Right lobe of liver (tissue), 6 donors: Measurements from ENCODE around the gene CHMP6. TPM values are rescaled to one million over a fixed set of nuclear protein-coding genes. Genes with fewer than 3 reads are reported as not detected.

ENCODE experiments used
- ATAC-seq, 4 donors: fragments of 200-7000 bp; cut with Tn5 transposase; one replicate each; pipeline ENCODE4 v1.9.1; 2020; ENCODE audit warnings: mild to moderate bottlenecking in 4 of 4, moderate library complexity in 4 of 4
- DNase-seq, 3 donors: peaks; one replicate each; pipeline ENCODE4 v3.0.0-alpha.2; 2020
- H3K27ac ChIP-seq, 3 donors: fragments of 200-600 bp; one replicate each; pipeline ENCODE4 v1.8.0; 2022
- H3K27me3 ChIP-seq, 2 donors: fragments of 200-600 bp; one replicate each; pipeline ENCODE4 v1.8.0; 2022
- H3K36me3 ChIP-seq, 4 donors: fragments of 200-600 bp; sonication (generic) in 1 of 4; one replicate each; pipeline versions ENCODE4 v1.5.1 to v1.8.0; 2017 to 2022; ENCODE audit warnings: control low read depth in 1 of 4
- H3K4me1 ChIP-seq, 4 donors: fragments of 200-600 bp; sonication (generic) in 1 of 4; one replicate each; pipeline versions ENCODE4 v1.5.1 to v1.8.0; 2017 to 2022; ENCODE audit warnings: control low read depth in 1 of 4
- H3K4me3 ChIP-seq, 3 donors: fragments of 200-600 bp; one replicate each; pipeline ENCODE4 v1.8.0; 2022
- H3K9me3 ChIP-seq, 4 donors: fragments of 200-600 bp; sonication (generic) in 1 of 4; one replicate each; pipeline versions ENCODE4 v1.5.1 to v1.8.0; 2017 to 2022; ENCODE audit warnings: control low read depth in 1 of 4
- CTCF ChIP-seq, 4 donors: fragments of 200-600 bp in 3 of 4; fragments of 450-650 bp in 1 of 4; IDR thresholded peaks; one replicate each; pipeline versions ENCODE4 v1.5.1 to v1.8.0; 2016 to 2022; ENCODE audit warnings: antibody characterized with exemption in 4 of 4, mild to moderate bottlenecking in 2 of 4
- POLR2A ChIP-seq: fragments of 450-650 bp; IDR thresholded peaks from one replicate; pipeline ENCODE4 v1.6.1; 2017; ENCODE audit warnings: antibody characterized with exemption, mild to moderate bottlenecking
- WGBS: methylation state at CpG from one replicate; pipeline ENCODE4 v1.1.6; 2018; ENCODE audit warnings: low coverage, low lambda C conversion rate; ENCODE audit not compliant: insufficient coverage; ENCODE audit errors: missing lambda C conversion rate; 5-methylcytosine and 5-hydroxymethylcytosine counted together
- intact Hi-C, 2 donors: fragments of 100-400 bp; cut with DNase I; formaldehyde crosslinking; loops; one replicate each; pipeline versions ENCODE4 v1.11.2 to v1.14.1; 2022
- total RNA-seq, 6 experiments: library from RNA; depleted of rRNA in 2 of 6; stranded (reverse); fragments of >200 nt in 2 of 6; fragmentation: NEBNext Ultra II Directional in 3 of 6; extraction: Animal tissue kit (Norgen Biotek cat#: 25700) in 3 of 6; gene quantifications; one replicate each; pipeline versions ENCODE4 v1.1.0 to v1.2.4, GENCODE V29; 2016 to 2023
- donor health status: DM: no; HTN: yes; CAD: no.
- donor health status: DM: no; HTN: no; CAD: no.
- donor health status: DM: no; HTN: no; CAD: no.
- donor health status: DM: no; HTN: yes; CAD: no.
- donor health status: DM: no; HTN: yes; CAD: no.

The CHMP6 gene
- total RNA-seq, 6 experiments from 2014 or later: 13.4 to 27.8 (median 15.6) TPM

DNA sequence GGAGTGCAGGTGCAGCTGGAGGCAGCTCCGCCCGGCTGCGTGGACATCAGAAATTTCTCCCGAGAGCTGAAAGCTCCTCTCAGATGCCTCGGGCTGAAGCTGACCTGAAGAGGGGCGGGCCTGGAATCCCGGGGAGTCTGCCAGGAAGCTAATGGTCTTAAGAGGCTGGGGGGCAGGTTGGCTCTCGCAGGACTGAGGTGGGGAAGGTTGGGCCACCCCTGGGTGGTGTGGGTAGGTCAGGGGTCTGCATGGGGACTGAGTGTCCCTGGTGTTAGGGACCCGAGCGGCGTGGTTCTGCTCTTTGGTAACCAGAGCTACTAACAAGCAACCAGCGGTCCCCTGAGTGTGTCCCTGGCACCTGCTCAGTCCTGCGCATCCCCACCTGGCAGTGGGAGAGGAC is 3.5 kb downstream of the CHMP6 start:
- no peak overlapping the region for H3K27ac ChIP-seq
- no peaks in the 10 kb centered on the region for H3K9me3 ChIP-seq
- H3K27me3 ChIP-seq: no peaks in the 10 kb centered on the region
- H3K4me3 ChIP-seq: no peak overlapping the region
- intact Hi-C loops: loop anchor here in 1 of 2 donors (10.0 kb wide), 1 partner anchor 110 kb away; no protein-coding TSS in a partner anchor
- TF ChIP-seq POLR2A: no peak
- H3K4me1 ChIP-seq: peaks cover 0 to 17% (median 7%) of the 10 kb centered on the region in 4 donors
- H3K36me3 ChIP-seq: peaks cover 0 to 40% (median 7%) of the 10 kb centered on the region in 4 donors
- ATAC-seq (no peak), DNase-seq (peak in 1 of 3 donors; percentile 37)
- 95% methylated on average over 7 of the region's 13 CpGs for WGBS

DNA sequence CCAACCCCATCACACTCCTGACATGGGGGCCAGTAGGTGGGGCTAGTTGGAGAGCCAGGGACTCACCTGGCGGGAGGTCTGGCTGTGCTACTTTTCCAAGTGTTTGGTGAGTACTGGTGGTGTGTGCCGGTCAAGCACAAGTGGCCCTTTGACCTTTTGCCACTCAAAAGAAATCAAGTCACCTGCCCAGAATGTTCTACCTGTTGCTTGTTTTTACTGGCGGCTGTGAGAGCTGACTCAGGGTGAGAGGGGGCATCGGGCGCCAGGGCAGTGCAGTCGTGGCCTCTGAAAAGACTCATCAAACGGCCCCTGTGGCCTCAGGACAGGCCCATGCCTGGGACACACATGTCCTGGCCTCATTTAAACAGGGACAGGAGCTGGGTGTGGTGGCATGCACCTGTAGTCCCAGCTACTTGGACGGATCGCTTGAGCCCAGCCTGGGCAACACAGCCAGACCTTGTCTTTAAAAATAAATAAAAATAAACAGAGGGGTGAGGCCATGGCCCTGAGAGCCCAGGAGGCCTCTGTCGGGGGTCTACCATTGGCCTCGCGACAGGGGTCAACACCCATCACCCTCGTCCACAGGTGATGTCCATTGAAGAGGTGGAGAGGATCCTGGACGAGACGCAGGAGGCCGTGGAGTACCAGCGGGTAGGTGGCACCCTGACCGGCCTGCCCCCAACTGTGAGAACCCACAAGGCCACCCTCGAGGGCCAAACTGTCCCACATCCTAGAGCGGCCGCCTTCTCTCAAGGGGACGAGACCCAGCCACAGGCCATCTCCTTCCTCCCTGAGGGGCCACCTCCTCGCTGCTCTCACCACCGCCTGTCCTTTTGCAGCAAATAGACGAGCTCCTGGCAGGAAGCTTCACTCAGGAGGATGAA is 5.0 kb downstream of the CHMP6 start:
- Histone ChIP-seq H3K9me3 (no peaks in the 10 kb centered on the region), H3K4me1 (peaks cover 0 to 32% (median 15%) of the 10 kb centered on the region in 4 donors), H3K4me3 (no peak overlapping the region), H3K27me3 (no peaks in the 10 kb centered on the region), H3K36me3 (peaks cover 0 to 40% (median 7%) of the 10 kb centered on the region in 4 donors), H3K27ac (no peak overlapping the region)
- DNase-seq (peak in 1 of 3 donors; percentile 40), ATAC-seq (no peak)
- TF ChIP-seq POLR2A: no peak
- no peak for TF ChIP-seq CTCF (IDR thresholded peaks at IDR 0.05)
- intact Hi-C loops: loop anchor here in 1 of 2 donors (10.0 kb wide), 1 partner anchor 108 kb away; no protein-coding TSS in a partner anchor
- 74% methylated on average over 6 of the region's 25 CpGs for WGBS

- DNase-seq: no peak
- H3K9me3 ChIP-seq: no peaks in the 10 kb centered on the region
- H3K4me1 ChIP-seq: peaks cover 0 to 36% (median 17%) of the 10 kb centered on the region in 4 donors
- no peak for ATAC-seq
- H3K36me3 ChIP-seq: peaks cover 0 to 40% (median 7%) of the 10 kb centered on the region in 4 donors
- TF ChIP-seq POLR2A (no peak), CTCF (IDR thresholded peaks at IDR 0.05) (no peak)
- H3K4me3 ChIP-seq: no peak overlapping the region
- intact Hi-C loops: loop anchor here in 1 of 2 donors (10.0 kb wide), 1 partner anchor 107 kb away; no protein-coding TSS in a partner anchor
- 67% methylated on average over 3 of the region's 32 CpGs for WGBS
- H3K27ac ChIP-seq: no peak overlapping the region
- H3K27me3 ChIP-seq: no peaks in the 10 kb centered on the region
Measured at GRCh38 chr17:80997424-80998117, 5.9 kb downstream of the CHMP6 start.

DNA sequence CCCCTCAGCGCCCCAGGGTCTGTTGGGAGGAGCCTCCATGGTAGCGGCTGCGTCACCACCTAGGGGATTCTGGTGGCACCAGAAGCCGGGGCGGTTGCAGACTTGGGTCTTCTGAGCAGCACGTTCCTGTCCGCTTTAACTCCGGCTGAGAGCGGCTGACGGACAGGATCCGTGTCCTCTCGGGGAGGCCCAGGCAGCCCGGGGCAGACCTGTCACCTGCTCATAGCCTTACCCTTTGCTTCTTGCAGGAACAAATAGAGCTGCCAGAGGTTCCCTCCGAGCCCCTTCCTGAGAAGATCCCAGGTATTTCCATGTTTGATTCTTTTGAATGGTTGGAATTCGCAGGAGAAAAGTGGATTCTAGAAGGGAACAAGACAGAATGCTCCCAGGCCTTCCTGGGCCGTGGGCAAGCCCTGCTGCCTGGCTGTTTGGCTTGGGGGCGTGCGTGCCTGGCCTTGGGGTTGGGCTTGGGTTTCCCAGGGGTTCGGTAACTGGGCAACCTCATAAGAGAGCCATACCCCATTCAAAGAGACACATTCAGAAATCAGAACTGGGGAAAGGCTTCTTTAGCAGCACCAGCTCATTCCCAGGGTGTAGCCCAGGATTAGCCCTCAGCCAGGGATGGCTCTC is 6.6 kb downstream of the CHMP6 start:
- peaks cover 0 to 40% (median 7%) of the 10 kb centered on the region in 4 donors for H3K36me3 ChIP-seq
- intact Hi-C loops: loop anchor here in 1 of 2 donors (10.0 kb wide), 1 partner anchor 107 kb away; no protein-coding TSS in a partner anchor
- H3K4me1 ChIP-seq: peaks cover 0 to 29% (median 14%) of the 10 kb centered on the region in 4 donors
- 94% methylated on average over 10 of the region's 19 CpGs for WGBS
- ATAC-seq (no peak), DNase-seq (no peak)
- H3K27ac ChIP-seq: no peak overlapping the region
- no peaks in the 10 kb centered on the region for H3K27me3 ChIP-seq
- H3K9me3 ChIP-seq: no peaks in the 10 kb centered on the region
- H3K4me3 ChIP-seq: no peak overlapping the region
- TF ChIP-seq POLR2A (no peak), CTCF (IDR thresholded peaks at IDR 0.05) (no peak)
